ENCODE data around the gene LASP1NB.

Gene LASP1NB

DNA sequence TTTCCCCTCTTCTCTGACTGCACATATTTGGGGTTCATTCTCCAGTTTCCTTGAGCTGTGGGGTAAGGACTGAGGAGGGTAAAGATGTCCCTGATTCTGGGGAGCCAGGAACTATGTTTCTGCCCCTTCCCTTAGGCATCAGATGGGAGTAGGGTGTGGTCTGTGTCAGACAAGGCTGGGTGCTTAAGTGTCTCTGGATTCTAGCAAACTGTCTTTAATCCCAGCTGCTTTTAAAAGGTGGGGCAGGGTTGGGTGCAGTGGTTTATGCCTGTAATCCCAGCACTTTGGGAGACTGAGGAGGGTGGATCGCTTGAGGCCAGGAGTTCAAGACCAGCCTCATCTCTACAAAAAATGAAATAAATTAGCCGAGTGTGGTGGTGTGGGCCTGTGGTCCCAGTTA, 42.5 kb upstream of the LASP1NB start:
- H3K79me2 ChIP-seq (ENCODE audit: insufficient read depth, low read depth, low read length) = peaks cover 78% of the 10 kb centered on the region; the same call in 1 of the 2 replicates
- H3K36me3 ChIP-seq (ENCODE audit: insufficient read depth, low read length) = peaks cover 92% of the 10 kb centered on the region

DNA sequence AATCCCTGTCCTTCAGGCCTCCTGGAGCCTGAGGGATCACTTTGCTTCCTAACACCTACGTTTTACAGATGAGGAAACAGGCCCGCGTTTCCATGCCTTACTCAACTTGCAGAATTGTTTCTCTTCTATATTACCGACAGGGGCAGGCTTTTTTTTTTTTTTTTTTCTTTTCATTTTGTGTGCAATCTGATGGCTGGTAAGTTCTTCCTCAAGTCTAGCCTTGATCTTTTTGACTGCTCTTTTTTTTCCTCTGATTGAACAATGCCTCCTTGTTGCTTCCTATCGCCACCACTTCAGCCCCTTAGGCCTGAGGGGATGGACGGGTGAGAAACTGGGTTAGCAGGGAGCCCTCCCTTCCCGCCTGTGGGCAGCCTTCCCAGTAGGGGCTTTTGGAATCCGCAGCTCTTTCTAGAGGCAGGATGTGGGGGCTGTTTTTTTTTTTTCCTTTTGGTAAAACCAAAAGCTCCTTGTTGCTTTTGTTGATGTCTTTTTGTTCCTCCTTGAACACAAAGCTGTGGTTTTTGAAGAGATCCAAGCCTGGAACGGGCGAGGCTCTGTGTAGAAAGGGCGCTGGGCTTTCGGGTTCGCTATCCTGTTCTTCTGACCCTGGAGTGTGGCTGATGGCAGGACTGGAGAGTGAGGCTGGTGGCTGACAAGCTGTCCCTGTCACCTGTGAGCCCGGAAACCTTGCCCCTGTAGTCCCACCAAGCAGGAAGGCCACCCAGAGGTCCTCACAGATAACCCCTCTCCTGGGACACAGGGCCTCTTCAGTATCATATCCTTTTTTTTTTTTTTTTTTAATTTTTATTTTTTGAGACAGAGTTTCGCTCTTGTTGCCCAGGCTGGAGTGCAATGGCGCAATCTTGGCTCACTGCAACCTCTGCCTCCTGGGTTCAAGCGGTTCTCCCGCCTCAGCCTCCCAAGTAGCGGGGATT, 41.6 kb upstream of the LASP1NB start:
- Histone ChIP-seq H3K36me3 (ENCODE audit: insufficient read depth, low read length) (peaks cover 91% of the 10 kb centered on the region), H3K9me3 (ENCODE audit: low read length) (no peaks in the 10 kb centered on the region), H3K4me1 (ENCODE audit: insufficient read depth, low read length, poor library complexity, severe bottlenecking) (peaks cover 60% of the 10 kb centered on the region), H3K4me3 (ENCODE audit: low read depth, low read length, poor library complexity, severe bottlenecking) (no peak overlapping the region), H2AFZ (ENCODE audit: low read length) (no peak overlapping the region), H3K4me2 (ENCODE audit: low read length) (peak overlapping the region; percentile 42), H3K27ac (ENCODE audit: low read depth, low read length, poor library complexity, severe bottlenecking) (peak overlapping the region; percentile 6), H4K20me1 (ENCODE audit: insufficient read depth, low read length) (no peaks in the 10 kb centered on the region), H3K79me2 (ENCODE audit: insufficient read depth, low read depth, low read length) (peaks cover 68% of the 10 kb centered on the region; the same call in 1 of the 2 replicates), H3K9me2 (ENCODE audit: insufficient read depth, low read length) (no peaks in the 10 kb centered on the region)
- no peak for TF ChIP-seq EZH2phosphoT487 (IDR thresholded peaks at IDR 0.05; ENCODE audit: borderline replicate concordance, low read depth, low read length)
- TF ChIP-seq, protein P1, sequence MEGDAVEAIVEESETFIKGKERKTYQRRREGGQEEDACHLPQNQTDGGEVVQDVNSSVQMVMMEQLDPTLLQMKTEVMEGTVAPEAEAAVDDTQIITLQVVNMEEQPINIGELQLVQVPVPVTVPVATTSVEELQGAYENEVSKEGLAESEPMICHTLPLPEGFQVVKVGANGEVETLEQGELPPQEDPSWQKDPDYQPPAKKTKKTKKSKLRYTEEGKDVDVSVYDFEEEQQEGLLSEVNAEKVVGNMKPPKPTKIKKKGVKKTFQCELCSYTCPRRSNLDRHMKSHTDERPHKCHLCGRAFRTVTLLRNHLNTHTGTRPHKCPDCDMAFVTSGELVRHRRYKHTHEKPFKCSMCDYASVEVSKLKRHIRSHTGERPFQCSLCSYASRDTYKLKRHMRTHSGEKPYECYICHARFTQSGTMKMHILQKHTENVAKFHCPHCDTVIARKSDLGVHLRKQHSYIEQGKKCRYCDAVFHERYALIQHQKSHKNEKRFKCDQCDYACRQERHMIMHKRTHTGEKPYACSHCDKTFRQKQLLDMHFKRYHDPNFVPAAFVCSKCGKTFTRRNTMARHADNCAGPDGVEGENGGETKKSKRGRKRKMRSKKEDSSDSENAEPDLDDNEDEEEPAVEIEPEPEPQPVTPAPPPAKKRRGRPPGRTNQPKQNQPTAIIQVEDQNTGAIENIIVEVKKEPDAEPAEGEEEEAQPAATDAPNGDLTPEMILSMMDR (conservative IDR thresholded peaks at IDR 0.05; ENCODE audit: low read length) = 0 out of 2 replicates have a peak, but pooled peaks have one; percentile 25
- CTCF ChIA-PET (ENCODE audit: unreplicated experiment) = interaction anchor here (0.5 kb wide), 1 partner anchor 89 kb away, joined by 3 read pairs; no protein-coding TSS in a partner anchor
- BruUV-seq (replicated peaks) = no TSS peak
- intact Hi-C loops (cut with micrococcal nuclease; ENCODE audit: unreplicated experiment) = no loop called here
- POLR2A ChIA-PET = no interaction called here
- DNase-seq (ENCODE audit: low spot score) = no peak

More for the DNA sequence above, 42.5 kb upstream of the LASP1NB start:
- POLR2A ChIA-PET = no interaction called here
- Histone ChIP-seq H3K4me1 (ENCODE audit: insufficient read depth, low read length, poor library complexity, severe bottlenecking) (peaks cover 70% of the 10 kb centered on the region), H3K27ac (ENCODE audit: low read depth, low read length, poor library complexity, severe bottlenecking) (no peak overlapping the region), H3K9me3 (ENCODE audit: low read length) (no peaks in the 10 kb centered on the region), H3K4me3 (ENCODE audit: low read depth, low read length, poor library complexity, severe bottlenecking) (no peak overlapping the region), H4K20me1 (ENCODE audit: insufficient read depth, low read length) (no peaks in the 10 kb centered on the region; the same call in 1 of the 2 replicates), H3K4me2 (ENCODE audit: low read length) (no peak overlapping the region), H2AFZ (ENCODE audit: low read length) (no peak overlapping the region), H3K9me2 (ENCODE audit: insufficient read depth, low read length) (no peaks in the 10 kb centered on the region)
- BruUV-seq (replicated peaks) = no TSS peak
- DNase-seq (ENCODE audit: low spot score) = no peak
- intact Hi-C loops (cut with micrococcal nuclease; ENCODE audit: unreplicated experiment) = no loop called here
- CTCF ChIA-PET (ENCODE audit: unreplicated experiment) = interaction anchor here (0.5 kb wide), 1 partner anchor 88 kb away, joined by 3 read pairs; no protein-coding TSS in a partner anchor
- TF ChIP-seq, protein P1 (conservative IDR thresholded peaks at IDR 0.05; ENCODE audit: low read length) = no peak
- TF ChIP-seq EZH2phosphoT487 (IDR thresholded peaks at IDR 0.05; ENCODE audit: borderline replicate concordance, low read depth, low read length) = no peak
